AG04450 (cell line): ENCODE measurements around the gene FOLR1. TPM values are rescaled to one million over a fixed set of nuclear protein-coding genes. Genes with fewer than 3 reads are reported as not detected.
"Not testable (repeated sequence)": the region's sequence is repeated elsewhere in the genome, so short reads cannot be mapped to it uniquely, and the experiment has no call there.

Source experiments
- CTCF ChIA-PET: fragments of 300-600, 350-600 bp; formaldehyde crosslinking; extraction: SDS; loops from one replicate; lab custom pipeline; 2022; ENCODE audit warnings: antibody characterized with exemption, inconsistent platforms; lab: Charles Lee
- POLR2A ChIA-PET: fragments of 350-600 bp; formaldehyde crosslinking; extraction: SDS; loops from one replicate; lab custom pipeline; 2021; ENCODE audit warnings: antibody characterized with exemption, inconsistent platforms; lab: Yijun Ruan, JAX
- DNase-seq: peaks from one replicate; pipeline ENCODE4 v3.0.0-alpha.2; 2011; ENCODE audit warnings: low read depth, low spot score
- H3K27ac ChIP-seq: one replicate; pipeline ENCODE4 v1.5.1; 2012; ENCODE audit warnings: low read depth, low read length, control low read depth
- H3K27me3 ChIP-seq: one replicate; pipeline ENCODE4 v1.6.0; 2012; ENCODE audit warnings: low read length; ENCODE audit not compliant: control insufficient read depth, insufficient read depth
- H3K4me3 ChIP-seq: 2 replicates; pipeline ENCODE4 v1.5.1; 2011; ENCODE audit warnings: mild to moderate bottlenecking, low read depth, low read length, control low read depth
- H3K9me3 ChIP-seq: 2 replicates; pipeline ENCODE4 v1.5.1; 2012; ENCODE audit warnings: low read length; ENCODE audit not compliant: control insufficient read depth, insufficient read depth
- polyA plus RNA-seq: library from polyadenylated mRNA; depleted of rRNA; stranded (reverse); fragments of >200 nt; gene quantifications from 2 replicates; pipeline ENCODE4 v1.2.3, GENCODE V29; 2011
- TF ChIP-seq, protein P1 (sequence below): IDR thresholded peaks from 2 replicates; pipeline ENCODE4 v1.5.1; 2011; ENCODE audit warnings: low read depth, low read length, control low read depth, inconsistent platforms

FOLR1 gene
- polyA plus RNA-seq, 1 experiment: 0.19 TPM

DNA sequence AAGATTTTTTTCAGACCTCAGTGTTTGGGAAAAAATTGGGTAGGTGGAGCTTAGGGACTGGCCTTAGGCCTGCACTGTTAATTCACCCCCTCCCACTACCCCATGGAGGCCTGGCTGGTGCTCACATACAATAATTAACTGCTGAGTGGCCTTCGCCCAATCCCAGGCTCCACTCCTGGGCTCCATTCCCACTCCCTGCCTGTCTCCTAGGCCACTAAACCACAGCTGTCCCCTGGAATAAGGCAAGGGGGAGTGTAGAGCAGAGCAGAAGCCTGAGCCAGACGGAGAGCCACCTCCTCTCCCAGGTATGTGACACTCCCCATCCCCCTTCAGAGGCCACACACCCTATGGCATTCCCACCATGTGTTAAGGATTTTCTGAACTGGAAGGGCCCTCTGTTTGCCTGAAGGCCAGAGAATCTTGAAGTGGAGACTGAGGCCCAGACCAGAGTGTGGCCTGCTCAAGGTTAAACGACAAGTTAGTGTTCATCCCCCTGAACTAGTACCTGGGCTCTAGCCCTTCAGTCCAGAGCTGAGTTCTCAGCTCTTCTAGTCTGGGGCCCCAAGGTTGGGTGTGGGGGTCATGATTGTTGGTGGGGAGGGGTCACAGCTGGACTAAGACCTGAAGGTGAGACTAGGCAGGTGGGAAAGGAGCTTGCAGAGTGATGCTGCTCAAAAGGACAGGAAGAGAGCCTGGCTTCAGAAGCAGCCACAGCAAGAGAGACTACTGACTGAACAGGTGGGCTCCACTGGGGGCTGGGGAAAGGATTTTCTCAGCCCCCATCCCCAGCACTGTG is 2.3 kb upstream of the FOLR1 start:
- Histone ChIP-seq H3K9me3 (no peaks in the 10 kb centered on the region), H3K27me3 (no peaks in the 10 kb centered on the region), H3K27ac (no peak overlapping the region), H3K4me3 (no peak overlapping the region)
- TF ChIP-seq, protein P1, sequence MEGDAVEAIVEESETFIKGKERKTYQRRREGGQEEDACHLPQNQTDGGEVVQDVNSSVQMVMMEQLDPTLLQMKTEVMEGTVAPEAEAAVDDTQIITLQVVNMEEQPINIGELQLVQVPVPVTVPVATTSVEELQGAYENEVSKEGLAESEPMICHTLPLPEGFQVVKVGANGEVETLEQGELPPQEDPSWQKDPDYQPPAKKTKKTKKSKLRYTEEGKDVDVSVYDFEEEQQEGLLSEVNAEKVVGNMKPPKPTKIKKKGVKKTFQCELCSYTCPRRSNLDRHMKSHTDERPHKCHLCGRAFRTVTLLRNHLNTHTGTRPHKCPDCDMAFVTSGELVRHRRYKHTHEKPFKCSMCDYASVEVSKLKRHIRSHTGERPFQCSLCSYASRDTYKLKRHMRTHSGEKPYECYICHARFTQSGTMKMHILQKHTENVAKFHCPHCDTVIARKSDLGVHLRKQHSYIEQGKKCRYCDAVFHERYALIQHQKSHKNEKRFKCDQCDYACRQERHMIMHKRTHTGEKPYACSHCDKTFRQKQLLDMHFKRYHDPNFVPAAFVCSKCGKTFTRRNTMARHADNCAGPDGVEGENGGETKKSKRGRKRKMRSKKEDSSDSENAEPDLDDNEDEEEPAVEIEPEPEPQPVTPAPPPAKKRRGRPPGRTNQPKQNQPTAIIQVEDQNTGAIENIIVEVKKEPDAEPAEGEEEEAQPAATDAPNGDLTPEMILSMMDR: no peak
- ChIA-PET CTCF (interaction anchor here (1.3 to 1.8 kb wide), 2 partner anchors 164 to 241 kb away, joined by 6 to 8 read pairs; no protein-coding TSS in a partner anchor), POLR2A (no interaction called here)
- DNase-seq: no peak

DNA sequence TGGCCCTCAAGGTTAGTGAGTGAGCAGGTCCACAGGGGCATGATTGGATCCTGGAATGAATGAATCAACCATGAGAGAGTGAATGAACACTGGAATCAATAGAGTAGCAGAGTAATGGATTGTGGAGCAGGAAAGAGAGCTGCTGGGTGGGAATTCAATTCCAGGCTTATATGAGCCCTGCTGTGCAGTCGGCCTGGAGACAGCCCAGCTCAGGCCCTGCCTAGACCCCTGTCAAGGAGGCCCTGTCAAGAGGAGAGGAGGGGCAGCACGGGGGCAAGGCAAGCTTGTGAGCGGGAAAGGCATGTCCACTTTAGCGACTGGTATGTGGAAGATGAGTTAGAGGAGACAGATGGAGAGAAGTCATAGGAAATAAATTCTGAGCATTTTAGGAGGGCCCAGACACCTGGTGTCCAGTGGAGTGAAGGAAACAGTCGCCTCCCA is 1.3 kb upstream of the FOLR1 start:
- no peak for DNase-seq
- TF ChIP-seq, protein P1: no peak
- Histone ChIP-seq H3K27ac (no peak overlapping the region), H3K4me3 (no peak overlapping the region), H3K9me3 (no peaks in the 10 kb centered on the region), H3K27me3 (no peaks in the 10 kb centered on the region)
- ChIA-PET CTCF (interaction anchor here (1.1 to 1.3 kb wide), 2 partner anchors 165 to 240 kb away, joined by 3 to 6 read pairs; no protein-coding TSS in a partner anchor), POLR2A (interaction anchor here (0.5 kb wide), 1 partner anchor 50 kb away, joined by 3 read pairs; no protein-coding TSS in a partner anchor)

DNA sequence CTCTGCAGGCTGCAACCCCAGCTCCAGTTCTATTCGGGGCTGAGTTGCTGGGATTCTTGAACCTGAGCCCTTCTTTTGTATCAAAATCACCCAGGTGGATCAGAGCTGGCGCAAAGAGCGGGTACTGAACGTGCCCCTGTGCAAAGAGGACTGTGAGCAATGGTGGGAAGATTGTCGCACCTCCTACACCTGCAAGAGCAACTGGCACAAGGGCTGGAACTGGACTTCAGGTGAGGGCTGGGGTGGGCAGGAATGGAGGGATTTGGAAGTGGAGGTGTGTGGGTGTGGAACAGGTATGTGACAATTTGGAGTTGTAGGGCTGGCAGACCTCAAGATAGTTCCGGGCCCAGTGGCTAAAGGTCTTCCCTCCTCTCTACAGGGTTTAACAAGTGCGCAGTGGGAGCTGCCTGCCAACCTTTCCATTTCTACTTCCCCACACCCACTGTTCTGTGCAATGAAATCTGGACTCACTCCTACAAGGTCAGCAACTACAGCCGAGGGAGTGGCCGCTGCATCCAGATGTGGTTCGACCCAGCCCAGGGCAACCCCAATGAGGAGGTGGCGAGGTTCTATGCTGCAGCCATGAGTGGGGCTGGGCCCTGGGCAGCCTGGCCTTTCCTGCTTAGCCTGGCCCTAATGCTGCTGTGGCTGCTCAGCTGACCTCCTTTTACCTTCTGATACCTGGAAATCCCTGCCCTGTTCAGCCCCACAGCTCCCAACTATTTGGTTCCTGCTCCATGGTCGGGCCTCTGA is 3.8 kb downstream of the FOLR1 start:
- H3K9me3 ChIP-seq: no peaks in the 10 kb centered on the region
- POLR2A ChIA-PET: interaction anchor here (0.6 kb wide), 1 partner anchor 179 kb away, joined by 5 read pairs; no protein-coding TSS in a partner anchor
- H3K27me3 ChIP-seq: no peaks in the 10 kb centered on the region
- TF ChIP-seq, protein P1: no peak
- no peak overlapping the region for H3K4me3 ChIP-seq
- CTCF ChIA-PET: interaction anchor here (0.7 to 2.5 kb wide), 3 partner anchors 12 to 84 kb away, joined by 3 to 14 read pairs (median 14); no protein-coding TSS in a partner anchor
- H3K27ac ChIP-seq: no peak overlapping the region
- no peak for DNase-seq

DNA sequence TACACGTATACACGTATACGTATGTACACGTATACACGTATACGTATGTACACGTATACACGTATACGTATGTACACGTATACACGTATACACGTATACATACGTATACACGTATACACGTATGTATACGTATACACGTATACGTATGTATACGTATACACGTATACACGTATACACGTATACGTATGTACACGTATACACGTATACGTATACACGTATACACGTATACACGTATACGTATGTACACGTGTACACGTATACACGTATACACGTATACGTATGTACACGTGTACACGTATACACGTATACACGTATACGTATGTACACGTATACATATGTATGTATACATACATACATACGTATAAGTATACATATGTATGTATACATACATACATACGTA is 9.5 kb downstream of the FOLR1 start:
- H3K9me3 ChIP-seq, H3K4me3 ChIP-seq, H3K27me3 ChIP-seq, POLR2A ChIA-PET, H3K27ac ChIP-seq, DNase-seq, CTCF ChIA-PET: not testable (repeated sequence)

DNA sequence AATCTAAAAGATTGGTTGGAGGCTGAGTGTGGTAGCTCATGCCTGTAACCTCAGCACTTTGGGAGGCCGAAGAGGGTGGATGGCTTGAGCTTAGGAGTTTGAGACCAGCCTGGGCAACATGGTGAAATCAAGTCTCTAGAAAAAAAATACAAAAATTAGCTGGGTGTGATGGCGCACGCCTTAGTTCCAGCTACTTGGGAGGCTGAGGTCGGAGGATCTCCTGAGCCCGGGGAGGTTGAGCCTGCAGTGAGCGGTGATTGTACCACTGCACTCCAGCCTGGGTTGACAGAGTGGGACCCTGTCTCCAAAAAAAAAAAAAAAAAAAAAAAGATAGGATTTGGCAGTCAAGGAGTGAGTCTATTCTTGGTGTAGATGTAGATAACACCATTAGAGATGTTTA is 10.6 kb downstream of the FOLR1 start:
- Histone ChIP-seq H3K27me3 (peaks cover 6% of the 10 kb centered on the region), H3K4me3 (no peak overlapping the region), H3K9me3 (no peaks in the 10 kb centered on the region), H3K27ac (no peak overlapping the region)
- DNase-seq: no peak
- ChIA-PET POLR2A (no interaction called here), CTCF (interaction anchor here (0.7 to 0.8 kb wide), 2 partner anchors 20 to 268 kb away, joined by 5 to 10 read pairs; no protein-coding TSS in a partner anchor)
- TF ChIP-seq, protein P1: no peak
